GM19372 (cell line): ENCODE data around the gene RAE1.
"Not testable (repeated sequence)": the region's sequence is repeated elsewhere in the genome, so short reads cannot be mapped to it uniquely, and the experiment has no call there.

Source experiments
- ATAC-seq: cut with Tn5 transposase; IDR thresholded peaks from one replicate; pipeline ENCODE4 v1.9.1; 2021; ENCODE audit warnings: mild to moderate bottlenecking, low read depth, moderate library complexity; ENCODE audit not compliant: unreplicated experiment

The RAE1 gene

DNA sequence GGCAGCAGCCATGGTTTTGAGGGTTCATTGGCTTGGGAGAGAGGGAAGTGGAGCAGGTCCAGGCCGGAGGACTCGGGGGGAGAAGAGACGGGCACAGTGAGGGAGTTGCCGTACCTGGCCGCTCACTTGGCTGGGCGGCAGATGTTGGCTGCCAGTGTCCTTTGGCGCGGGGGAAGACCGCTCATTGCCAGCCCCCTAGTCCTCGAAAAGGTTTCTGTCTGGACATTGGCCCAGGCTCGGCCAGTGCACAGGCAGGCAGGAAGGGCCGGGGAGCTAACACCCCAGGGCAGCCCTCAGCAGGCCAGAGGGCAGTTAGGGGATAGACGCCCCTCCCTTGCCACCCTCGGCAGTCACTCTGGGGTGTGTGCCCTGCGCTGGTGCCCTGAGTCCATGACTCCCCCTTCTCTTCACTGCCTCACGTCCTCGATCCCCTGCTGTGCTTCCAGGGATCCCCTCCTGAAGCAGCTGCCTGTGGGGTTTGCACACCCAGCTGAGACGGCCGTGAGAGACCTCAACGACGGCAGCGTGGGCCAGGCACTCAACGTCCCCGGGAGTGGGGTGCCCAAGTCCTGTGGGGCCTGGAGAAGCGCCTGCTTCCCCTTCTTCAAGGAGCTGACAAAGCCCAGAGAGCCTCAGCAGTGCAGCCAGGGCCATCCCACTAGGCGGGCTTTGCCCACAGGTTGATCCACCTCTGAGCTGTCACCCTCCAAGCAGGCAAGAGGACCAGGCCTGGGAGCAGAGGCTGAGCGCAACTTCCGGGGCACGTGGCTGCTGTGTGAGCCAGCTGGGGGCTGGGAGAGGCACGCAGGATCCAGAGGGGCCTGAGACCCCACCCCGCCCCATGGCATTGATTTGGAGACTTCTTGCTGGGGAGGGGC is 60.6 kb downstream of the RAE1 start:
- no peak for ATAC-seq

DNA sequence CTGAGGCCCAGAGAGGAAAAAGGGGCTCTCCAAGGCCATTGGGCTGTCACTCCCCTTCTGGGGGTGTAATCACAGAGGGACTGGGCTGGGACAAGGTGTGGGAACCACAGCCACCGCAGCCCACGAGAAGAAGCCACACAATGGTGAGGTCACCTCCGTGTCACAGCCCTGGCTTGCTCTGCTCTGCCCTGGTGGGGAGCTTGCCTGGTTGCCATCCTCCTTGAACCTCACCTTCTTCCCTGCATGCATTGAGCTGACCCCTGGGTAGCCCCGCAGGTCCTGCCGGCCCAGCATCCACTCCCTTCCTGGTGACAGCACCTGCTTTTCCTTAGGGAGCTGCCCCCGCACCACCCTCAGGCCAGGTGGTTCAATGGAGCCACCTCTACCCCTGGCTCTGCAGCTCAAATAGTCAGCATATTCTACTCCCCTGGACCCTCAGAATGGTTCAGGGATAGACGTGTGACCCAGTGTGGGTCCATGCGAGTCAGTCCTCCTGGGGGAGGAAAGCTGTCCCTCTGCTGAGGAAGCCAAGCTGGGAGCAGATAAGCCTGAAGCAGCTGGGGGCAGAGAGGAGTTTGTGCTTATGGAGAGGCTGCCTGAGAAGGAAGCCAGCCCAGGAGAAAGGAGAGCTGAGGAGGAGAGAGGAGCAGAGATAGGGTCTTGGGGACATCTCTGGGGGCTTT is 61.4 kb downstream of the RAE1 start:
- ATAC-seq: no peak

DNA sequence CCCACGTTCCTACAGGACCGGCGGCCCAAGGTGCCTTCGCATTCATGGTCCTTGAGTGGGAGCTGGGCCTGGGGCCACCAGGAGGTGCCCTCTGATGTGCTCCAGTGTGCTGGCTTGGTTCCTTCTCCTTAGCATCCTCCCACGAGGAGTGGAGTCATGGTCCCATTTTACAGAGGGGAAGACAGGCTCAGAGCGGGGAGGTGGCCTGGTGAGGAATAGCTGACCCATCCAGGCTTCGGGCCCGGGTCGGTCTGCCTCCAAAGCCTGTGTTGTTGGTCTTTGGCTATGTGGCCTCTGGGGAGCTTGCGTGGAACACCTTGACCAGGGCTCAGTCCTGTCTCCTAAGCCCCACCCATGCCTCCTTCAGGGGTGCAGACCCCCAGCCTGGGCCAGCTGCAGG is 62.9 kb downstream of the RAE1 start:
- no peak for ATAC-seq

DNA sequence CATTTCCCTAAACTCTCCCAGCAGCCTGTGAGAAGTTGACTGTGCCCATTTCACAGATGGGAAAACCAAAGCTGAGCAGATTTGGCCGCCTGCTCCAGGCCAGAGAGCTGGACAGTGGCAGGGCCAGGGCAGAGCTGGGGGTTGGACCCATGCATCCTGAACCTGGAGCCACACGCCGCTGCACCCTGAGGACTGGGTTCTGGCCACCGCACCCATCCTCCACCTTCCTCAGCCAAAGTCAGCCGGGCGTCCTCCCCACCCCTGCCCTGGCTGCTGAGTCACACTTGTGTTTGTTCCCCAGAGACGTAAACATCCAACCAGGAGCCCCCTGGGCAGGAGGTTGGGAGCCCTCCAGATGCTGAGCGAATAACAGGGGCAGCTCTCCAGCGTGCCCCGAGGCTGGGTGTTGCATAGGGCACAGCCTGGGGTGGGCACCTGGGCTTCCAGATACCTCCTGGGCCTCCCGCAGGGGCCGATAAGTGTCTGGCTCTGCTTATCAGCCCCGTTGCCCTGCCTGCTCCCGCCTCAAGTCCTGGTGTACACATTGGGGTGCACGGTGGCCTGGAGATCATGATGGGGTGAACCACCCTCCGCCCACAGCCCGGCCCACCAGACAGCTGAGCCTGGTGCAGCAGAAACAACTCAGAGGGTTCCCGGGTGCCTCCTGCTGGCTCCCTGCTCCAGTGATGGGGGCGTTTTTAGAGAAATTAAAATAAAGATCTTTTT is 64.0 kb downstream of the RAE1 start:
- ATAC-seq: no peak

DNA sequence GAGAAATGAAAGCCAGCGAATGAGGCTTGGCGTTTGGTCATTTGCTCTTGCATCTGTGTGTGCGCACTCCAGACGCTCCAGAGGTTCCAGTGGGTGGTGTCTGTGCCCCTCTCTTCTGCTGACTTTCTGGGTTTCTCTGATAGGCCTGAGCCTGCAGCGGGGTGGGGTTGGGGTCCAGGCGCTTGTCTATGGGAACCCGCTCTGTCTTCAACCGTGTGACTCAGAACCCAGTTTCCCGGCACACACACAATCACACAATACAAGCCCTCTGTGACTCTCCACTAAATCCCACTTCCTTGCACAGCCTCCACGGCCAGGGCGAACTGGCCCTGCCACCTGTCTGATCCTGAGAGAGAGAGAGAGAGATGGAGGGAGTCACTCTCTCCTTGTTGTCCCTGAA is 64.7 kb downstream of the RAE1 start:
- no peak for ATAC-seq

DNA sequence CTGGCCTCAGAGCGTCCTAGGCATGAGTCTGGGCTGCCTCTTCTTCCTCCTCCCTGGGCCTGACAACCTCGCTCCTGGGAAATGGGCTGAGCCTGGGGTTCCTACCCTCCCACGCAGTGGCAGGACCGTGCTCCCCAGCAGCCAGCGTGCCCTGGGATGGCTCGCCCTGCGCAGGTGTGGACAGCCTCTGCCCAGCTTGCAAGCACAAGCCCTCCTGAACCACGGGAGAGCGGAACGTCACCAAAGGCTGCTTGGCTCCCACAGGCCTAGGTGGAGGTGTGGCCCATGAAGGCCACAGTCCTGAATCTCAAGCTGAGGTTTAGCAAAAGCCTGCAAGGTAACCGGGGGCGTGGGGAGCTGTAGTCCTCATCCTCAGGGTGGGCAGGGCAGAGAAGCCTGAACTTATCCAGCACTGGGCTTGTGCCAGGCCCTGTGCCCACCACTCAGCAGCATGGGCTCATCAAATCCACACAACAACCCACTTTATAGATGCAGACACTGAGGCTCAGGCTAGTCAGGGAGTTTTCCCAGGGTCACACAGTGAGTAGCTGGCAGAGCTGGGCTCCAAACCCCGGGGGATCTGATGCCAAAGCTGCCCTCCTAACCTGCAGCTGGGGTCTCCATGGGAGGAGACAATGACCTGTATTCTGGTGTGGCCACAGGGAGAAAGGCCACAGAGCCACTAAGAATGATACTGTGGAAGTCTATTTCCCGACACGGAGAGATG is 65.4 kb downstream of the RAE1 start:
- no peak for ATAC-seq

DNA sequence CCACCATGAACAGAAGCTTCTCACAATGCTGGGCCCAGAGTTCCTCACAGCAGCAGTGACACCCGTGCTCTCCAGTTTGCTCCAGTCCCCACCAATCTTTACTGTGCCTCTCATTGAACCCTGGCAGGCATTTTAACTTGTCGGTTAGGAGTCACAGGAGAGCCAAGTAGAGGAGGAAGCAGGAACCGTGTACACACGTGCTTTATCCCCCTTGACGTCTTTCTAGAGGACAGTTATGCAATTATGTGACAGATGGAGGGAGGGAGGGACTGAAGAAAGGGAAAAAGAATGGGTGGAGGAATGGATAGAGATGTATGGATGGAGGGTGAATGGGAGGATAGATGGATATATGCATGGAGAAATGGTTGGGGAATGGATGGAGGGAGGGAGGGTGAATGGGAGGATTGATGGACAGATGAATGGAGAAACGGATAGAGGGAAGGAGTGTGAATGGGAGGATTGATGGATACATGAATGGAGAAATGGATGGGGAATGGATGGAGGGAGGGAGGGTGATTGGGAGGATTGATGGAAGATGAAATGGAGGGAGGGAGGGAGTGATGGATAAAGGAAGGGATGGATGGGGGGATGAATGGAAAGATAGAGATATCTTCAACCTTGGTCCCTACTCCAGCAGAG is 66.1 kb downstream of the RAE1 start:
- no peak for ATAC-seq

DNA sequence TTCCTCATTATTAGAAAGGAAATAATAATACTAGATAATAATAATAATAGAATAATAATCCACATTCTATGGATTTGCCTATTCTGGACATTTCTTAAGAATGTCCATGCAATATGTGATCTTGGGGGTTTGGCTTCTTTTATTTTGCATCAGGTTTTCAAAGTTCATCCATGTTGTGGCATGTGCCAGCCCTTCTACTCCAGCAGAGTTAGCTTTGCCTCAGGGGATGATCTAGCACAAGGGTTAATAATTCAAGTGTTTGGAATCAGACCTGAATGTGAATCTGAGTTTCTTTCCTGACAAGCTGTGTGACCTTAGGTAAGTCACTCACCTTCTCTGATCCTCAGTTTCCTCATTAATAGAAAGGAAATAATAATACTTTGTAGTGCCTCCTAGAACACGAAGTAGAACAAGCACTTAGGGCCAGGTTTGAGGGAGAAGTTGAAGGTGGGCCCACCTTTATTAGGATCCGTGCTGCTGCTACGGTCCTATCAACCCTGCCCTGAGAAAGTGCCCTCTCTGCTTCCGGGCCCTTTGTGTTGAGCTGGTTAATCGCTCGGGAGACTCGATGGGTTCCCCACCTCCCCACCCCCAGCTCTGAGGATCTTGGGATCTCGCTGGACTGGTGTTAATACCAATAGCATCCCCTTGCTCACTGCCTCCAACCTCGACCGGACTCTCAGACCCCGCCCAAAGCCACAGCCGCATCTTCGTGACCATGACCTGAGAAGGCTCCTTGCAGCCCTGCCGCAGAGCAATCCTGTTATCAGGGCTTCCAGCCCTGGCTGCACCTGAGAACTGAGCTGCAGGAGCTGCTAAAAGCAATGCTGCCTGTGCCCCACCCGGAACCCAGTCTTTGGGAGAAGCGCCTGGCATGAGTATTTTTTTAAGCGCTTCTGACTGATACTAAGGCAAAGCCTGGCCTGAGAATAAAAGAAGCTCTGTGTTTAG is 67.0 kb downstream of the RAE1 start:
- no peak for ATAC-seq

DNA sequence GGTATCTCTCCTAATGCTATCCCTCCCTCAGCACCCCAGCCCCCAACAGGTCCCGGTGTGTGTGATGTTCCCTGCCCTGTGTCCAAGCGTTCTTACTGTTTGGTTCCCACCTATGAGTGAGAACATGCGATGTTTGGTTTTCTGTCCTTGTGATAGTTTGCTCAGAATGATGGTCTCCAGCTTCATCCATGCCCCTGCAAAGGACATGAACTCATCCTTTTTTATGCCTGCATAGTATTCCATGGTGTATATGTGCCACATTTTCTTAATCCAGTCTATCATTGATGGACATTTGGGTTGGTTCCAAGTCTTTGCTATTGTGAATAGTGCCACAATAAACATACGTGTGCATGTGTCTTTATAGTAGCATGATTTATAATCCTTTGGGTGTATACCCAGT is 68.4 kb downstream of the RAE1 start:
- not testable (repeated sequence) for ATAC-seq

DNA sequence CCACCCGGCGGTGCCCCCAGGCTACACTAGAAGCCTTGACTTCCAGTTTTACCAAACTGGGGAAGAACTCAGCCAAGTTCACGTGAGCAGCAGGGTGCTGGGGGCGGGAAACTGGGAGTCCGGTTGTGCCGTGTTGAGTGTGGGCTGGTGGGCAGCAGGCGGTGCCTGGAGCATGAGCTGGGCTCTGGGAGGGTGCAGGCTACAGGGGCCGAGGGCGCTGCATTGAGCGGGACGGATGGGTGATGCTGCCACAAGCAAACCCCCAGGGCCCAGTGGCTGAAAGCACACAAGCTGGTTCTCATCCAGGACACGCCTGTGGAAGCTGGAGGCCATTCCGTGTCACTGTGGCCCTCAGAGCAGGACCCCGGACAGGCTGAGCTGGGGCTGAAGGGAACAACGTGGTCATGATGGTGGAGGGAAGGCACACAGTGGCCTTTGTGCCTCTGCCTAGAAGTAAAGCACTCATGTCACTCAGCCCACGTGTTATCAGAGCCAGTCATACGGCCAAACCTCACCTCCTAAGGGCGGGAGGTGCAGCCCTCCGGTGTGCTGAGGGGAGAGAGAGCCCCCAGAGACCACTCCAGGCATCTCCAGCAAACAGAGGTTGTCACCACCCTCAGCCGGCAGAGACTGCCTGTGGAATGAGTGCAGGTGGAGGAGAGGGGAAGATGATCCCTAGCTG is 69.7 kb downstream of the RAE1 start:
- no peak for ATAC-seq

DNA sequence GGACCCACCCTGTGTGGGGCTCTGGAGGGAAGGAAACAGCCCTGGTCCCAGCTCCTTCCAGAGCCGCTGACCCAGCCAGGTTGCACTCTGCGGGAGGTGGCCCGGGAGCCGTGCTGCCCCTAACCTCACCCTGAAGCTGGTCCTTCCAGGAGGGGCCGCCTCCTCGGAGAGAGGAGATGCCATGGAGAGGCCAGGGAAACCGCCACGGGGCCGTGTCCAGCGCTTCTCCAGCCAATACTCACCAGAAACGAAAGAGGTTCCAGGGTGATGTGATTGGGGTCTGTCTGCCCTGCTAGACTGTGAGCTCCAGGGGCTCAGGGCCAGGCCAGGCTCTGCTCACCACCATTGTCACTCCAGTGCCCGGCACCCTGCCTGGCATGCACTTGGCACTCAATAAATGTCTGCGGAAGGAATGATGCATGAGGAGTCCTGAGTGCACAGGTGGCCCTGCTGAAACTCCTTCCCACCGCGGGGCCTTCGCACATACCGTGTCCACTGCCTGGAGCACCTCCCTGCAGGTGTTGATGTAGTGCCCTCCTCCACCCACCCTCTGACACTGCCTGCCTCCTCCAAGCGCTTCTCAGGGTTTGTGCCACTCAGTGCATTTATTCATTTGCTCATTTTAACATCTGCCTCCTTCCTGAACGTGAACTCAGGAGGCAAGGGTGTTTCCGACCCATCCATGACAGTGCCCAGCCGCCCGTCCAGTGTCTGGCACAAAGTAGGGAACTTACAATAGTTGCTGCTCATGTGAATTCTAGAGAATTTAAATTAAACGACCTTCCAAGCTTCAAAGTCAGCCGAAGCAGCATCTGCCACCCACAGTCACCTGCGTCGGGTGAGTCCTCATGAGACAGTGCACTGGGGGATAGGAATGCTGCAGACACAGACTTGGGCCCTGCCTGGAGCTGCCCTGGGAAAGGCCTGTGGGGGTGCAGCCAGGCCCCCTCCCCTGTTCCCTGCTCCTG is 70.5 kb downstream of the RAE1 start:
- no peak for ATAC-seq

DNA sequence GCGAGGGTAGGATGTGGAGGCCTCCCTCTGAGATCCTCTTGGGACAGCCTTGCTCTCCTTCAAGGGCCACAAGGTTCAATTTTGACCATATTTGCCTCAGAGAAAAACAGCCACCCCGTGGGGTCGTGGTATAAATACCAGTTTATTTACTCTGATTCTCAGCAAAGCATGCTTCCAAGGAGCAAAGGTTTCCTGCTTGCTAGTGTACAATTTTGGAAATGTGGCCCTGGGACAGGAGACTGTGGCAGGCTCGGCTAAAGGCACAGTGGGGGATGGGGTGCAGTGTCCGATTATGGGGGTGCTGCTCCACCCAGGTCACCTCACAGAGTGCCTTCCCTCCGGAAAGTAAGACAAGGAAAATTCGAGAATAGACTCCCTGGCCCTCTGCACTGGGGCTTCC is 71.2 kb downstream of the RAE1 start:
- no peak for ATAC-seq

DNA sequence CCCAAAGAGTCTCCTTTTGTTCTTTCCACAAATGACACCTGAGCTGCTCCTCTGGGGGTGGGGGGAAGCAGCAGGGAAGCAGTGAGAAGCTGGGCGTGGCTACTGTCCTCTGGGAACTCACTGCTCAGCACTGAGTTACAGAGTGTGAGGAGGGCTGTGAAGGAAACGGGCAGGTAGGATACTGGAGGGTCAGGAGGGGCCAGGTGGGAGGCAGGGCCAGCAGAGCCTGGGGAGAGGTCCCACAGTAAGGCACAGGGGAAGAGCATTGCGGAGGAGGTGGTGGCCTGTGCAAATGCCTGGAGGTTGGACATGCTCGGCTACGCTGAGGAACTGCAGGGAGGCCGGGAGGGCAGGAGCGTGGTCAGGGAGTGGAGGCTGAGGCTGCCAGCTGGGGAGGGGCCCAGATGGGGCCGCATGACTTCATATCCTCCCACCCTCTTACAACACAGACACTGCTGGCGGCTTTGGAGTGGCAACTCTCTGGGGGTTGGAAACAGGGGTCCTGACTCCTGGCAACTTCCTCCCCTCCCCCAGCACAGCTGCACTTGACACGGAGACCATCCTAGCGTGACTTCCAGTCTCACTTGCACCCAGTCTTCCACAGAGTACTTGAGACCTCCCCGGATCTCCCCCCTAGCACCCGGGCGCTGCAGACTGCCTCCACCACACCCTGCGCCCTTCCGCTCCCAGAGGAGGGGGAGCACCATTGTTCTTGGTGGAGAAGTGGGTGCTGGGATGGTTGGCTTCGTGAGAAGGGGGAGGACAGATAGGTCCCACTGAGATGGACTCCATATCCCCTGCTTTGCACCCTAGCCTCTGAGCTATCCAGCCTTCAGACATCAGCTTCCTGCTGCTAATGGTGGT is 74.3 kb downstream of the RAE1 start:
- no peak for ATAC-seq

DNA sequence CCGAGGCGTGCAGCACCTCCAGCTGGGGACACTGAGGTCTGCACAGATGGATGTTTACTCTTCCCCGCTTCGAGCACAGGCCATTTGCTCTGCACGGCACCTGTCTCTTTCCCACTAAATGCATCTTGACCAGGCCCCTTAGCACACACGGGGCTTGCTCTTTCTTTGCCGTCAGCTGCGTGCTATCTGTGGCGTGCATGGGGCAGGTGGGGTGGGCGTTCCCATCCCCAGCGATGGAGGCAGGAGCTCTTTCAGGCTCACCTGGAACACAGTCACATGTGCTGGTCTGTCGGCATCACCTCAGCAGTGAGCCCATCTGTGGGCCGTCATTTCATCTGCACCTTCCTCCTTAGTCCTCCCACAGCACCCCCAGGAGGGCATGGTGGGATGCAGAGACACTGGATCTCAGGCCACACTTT is 75.2 kb downstream of the RAE1 start:
- ATAC-seq: no peak

DNA sequence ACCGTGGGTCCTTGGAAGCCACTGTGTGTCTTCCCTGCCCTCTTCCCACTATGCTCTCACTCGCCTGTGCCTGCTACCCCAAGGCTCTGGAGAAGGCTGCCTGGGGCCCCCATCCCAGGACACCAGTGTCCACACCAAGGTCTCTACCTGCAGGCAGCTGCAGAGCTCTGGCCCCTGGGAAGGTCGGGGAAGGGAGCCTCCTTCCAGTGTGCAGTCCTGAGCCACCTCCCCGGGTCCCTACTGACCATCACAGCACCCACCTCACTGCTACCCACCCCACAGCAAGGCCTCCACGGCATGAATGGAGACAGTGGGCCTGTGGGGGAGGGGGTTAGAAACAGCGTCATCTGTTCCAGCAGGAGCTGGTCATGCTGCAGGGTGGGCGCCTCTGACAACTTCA is 75.8 kb downstream of the RAE1 start:
- ATAC-seq: no peak

DNA sequence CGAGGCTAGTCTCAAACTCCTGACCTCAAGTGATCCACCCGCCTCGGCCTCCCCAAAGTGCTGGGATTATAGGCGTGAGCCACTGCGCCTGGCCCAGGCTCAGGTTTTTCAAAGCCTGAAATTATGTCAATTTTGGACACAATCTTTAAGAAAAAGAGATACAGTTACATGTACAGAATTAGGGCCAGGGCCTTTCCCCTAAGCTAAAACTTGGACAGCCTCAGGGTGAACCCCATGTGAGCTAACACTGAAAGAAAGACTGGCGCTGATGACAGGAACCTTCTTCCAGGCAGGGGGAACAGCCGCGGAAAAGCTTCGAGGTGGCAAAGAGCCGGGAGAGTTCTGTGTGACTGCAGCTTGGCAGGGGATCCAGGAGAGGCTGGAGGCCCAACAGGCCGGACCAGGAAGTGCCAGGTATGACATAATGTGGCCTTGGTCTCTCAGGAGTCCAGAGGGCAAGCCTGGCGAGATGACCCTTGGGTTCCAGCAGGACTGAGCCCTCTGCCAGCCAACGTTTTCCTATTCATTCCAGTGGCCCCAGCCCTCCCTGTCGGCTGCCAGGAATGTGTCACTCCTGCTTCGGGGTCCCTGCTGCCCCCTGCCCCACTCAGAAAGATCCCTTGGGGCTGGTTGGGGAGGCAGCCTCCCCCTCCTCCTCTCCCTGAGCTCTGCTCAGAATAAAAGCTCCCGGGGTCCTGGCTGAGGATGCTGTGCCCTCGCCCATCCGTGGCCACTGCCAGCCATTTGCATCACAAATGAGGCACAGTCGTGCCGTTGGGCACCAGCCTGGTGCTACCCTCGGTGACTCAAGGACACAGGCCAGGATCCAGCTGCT is 77.5 kb downstream of the RAE1 start:
- ATAC-seq: no peak
